CD14-positive monocyte (primary cell): ENCODE data around the gene ITPR2. TPM values are rescaled to one million over a fixed set of nuclear protein-coding genes. Genes with fewer than 3 reads are reported as not detected.

ENCODE experiments used
- DNase-seq, 3 donors: peaks; one replicate each; pipeline ENCODE4 v3.0.0-alpha.2; 2011 to 2022
- H2AFZ ChIP-seq: 2 replicates; pipeline ENCODE4 v1.6.0; 2012; ENCODE audit warnings: mild to moderate bottlenecking, low read depth, low read length, inconsistent platforms; ENCODE audit not compliant: insufficient read depth, poor library complexity, severe bottlenecking
- H3K27ac ChIP-seq, 2 donors: 1 replicate in 1 of 2; 2 replicates in 1 of 2; pipeline ENCODE4 v1.5.1; 2012 to 2013; ENCODE audit warnings: low read length in 2 of 2, control low read depth in 1 of 2, inconsistent platforms in 1 of 2, low read depth in 1 of 2, mild to moderate bottlenecking in 1 of 2
- H3K27me3 ChIP-seq, 2 donors: one replicate each; pipeline versions ENCODE4 v1.6.0 to v1.6.1; 2011 to 2013; ENCODE audit warnings: low read length in 2 of 2; ENCODE audit not compliant: control insufficient read depth in 2 of 2, insufficient read depth in 2 of 2
- H3K36me3 ChIP-seq, 2 donors: replicated peaks in 1 of 2; 1 replicate in 1 of 2; 2 replicates in 1 of 2; pipeline versions ENCODE4 v1.5.1 to v1.6.1; 2012 to 2013; ENCODE audit warnings: low read length in 2 of 2, control low read depth in 1 of 2, inconsistent platforms in 1 of 2, mild to moderate bottlenecking in 1 of 2; ENCODE audit not compliant: insufficient read depth in 2 of 2, control insufficient read depth in 1 of 2
- H3K4me1 ChIP-seq, 2 donors: 1 replicate in 1 of 2; 2 replicates in 1 of 2; pipeline versions ENCODE4 v1.5.1 to v1.6.1; 2012 to 2013; ENCODE audit warnings: low read length in 2 of 2, control low read depth in 1 of 2, inconsistent platforms in 1 of 2, mild to moderate bottlenecking in 1 of 2, moderate library complexity in 1 of 2; ENCODE audit not compliant: insufficient read depth in 2 of 2, control insufficient read depth in 1 of 2
- H3K4me2 ChIP-seq: replicated peaks from 2 replicates; pipeline ENCODE3; 2012; ENCODE audit warnings: low read length, moderate library complexity, mild to moderate bottlenecking; ENCODE audit not compliant: poor library complexity, severe bottlenecking; ENCODE audit errors: extremely low read depth
- H3K4me3 ChIP-seq, 3 experiments: fragments of 200-600 bp in 1 of 3; sonication (generic) in 1 of 3; replicated peaks in 1 of 3; 1 replicate in 2 of 3; 2 replicates in 1 of 3; pipeline ENCODE4 v1.5.1; 2011 to 2013; ENCODE audit warnings: low read length in 3 of 3, mild to moderate bottlenecking in 3 of 3, control low read depth in 2 of 3, low read depth in 2 of 3, inconsistent platforms in 1 of 3, moderate library complexity in 1 of 3
- H3K79me2 ChIP-seq: 2 replicates; pipeline ENCODE4 v1.6.0; 2012; ENCODE audit warnings: mild to moderate bottlenecking, control low read depth, inconsistent platforms, low read length, moderate library complexity; ENCODE audit not compliant: insufficient read depth
- H3K9ac ChIP-seq: 2 replicates; pipeline ENCODE4 v1.6.0; 2017; ENCODE audit warnings: low read length, mild to moderate bottlenecking; ENCODE audit not compliant: insufficient read depth, poor library complexity, severe bottlenecking
- H3K9me3 ChIP-seq, 2 donors: replicated peaks in 1 of 2; 1 replicate in 1 of 2; 2 replicates in 1 of 2; pipeline versions ENCODE4 v1.5.1 to v1.6.1; 2012 to 2013; ENCODE audit warnings: low read length in 2 of 2, control low read depth in 1 of 2; ENCODE audit not compliant: control insufficient read depth in 1 of 2, insufficient read depth in 1 of 2
- H4K20me1 ChIP-seq: 2 replicates; pipeline ENCODE4 v1.6.0; 2012; ENCODE audit warnings: mild to moderate bottlenecking, low read length, control low read depth, moderate library complexity; ENCODE audit not compliant: insufficient read depth
- H3K27ac Mint-ChIP-seq, 7 donors: one replicate each; pipeline ENCODE4 v1.8.0; 2020; ENCODE audit warnings: mild to moderate bottlenecking in 7 of 7, mixed read lengths in 7 of 7, moderate library complexity in 6 of 7, inconsistent platforms in 2 of 7
- H3K27me3 Mint-ChIP-seq, 3 donors: one replicate each; pipeline ENCODE4 v1.8.0; 2021 to 2022; ENCODE audit warnings: low read depth in 3 of 3, mild to moderate bottlenecking in 3 of 3, mixed read lengths in 3 of 3, moderate library complexity in 3 of 3, inconsistent platforms in 1 of 3
- H3K36me3 Mint-ChIP-seq, 2 donors: one replicate each; pipeline ENCODE4 v1.8.0; 2020; ENCODE audit warnings: mixed read lengths in 2 of 2, inconsistent platforms in 1 of 2, mild to moderate bottlenecking in 1 of 2
- H3K4me1 Mint-ChIP-seq: one replicate; pipeline ENCODE4 v1.8.0; 2020; ENCODE audit warnings: mild to moderate bottlenecking, mixed read lengths
- H3K4me3 Mint-ChIP-seq, 2 donors: one replicate each; pipeline ENCODE4 v1.8.0; 2020; ENCODE audit warnings: mild to moderate bottlenecking in 2 of 2, mixed read lengths in 2 of 2, moderate library complexity in 1 of 2
- H3K9me3 Mint-ChIP-seq, 7 donors: one replicate each; pipeline ENCODE4 v1.8.0; 2020 to 2022; ENCODE audit warnings: mixed read lengths in 7 of 7, mild to moderate bottlenecking in 6 of 7, moderate library complexity in 6 of 7, inconsistent platforms in 2 of 7
- whole genome bisulfite sequencing: methylation state at CpG from one replicate; pipeline ENCODE4 v1.1.5; 2013; ENCODE audit warnings: missing lambda C conversion rate; ENCODE audit not compliant: insufficient coverage; 5-methylcytosine and 5-hydroxymethylcytosine counted together
- intact Hi-C, 2 donors: fragments of 100-400 bp; cut with micrococcal nuclease; formaldehyde crosslinking; loops; one replicate each; pipeline versions ENCODE4 v1.15.0 to v1.15.1; 2023
- polyA plus RNA-seq, 3 donors: library from polyadenylated mRNA; depleted of rRNA in 1 of 3; unstranded in 2 of 3; stranded (reverse) in 1 of 3; fragments of 300-500 nt in 2 of 3; fragments of >200 nt in 1 of 3; fragmentation: Illumina TruSeq in 2 of 3; gene quantifications; 1 replicate in 2 of 3; 2 replicates in 1 of 3; pipeline ENCODE4 v1.2.3, GENCODE V29; 2012 to 2021
- TF ChIP-seq, protein P1 (sequence below): fragments of 200-600 bp; IDR thresholded peaks from one replicate; pipeline ENCODE4 v1.8.0; 2022; ENCODE audit warnings: antibody characterized with exemption, mild to moderate bottlenecking

The ITPR2 gene
- polyA plus RNA-seq, 3 donors: 2.7 to 6.4 (median 5.7) TPM

DNA sequence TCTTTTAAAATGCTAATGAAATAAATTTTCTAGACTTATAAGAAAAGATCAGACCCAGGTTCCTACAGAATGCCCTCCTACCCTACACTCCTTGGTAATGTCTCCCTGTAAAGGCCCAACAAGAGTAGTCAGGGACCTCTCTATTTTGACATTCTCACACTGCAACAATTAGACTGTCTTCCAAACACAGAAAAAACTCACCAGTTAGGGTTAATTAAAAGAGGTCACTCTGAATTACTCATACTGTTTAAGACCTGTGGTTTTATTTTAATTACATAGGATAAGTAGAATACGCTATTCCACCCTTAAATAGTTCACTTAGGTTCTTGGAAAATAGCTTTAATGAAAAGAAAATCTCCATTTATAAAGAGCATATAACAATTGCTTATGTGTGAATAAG is 142.4 kb downstream of the ITPR2 start:
- H3K9ac ChIP-seq: no peak overlapping the region
- WGBS: no CpG with 5 or more reads among the region's 1 CpG
- H3K4me3 Mint-ChIP-seq: no peak overlapping the region
- H3K27me3 ChIP-seq: no peaks in the 10 kb centered on the region
- no peaks in the 10 kb centered on the region for H4K20me1 ChIP-seq
- peaks cover 0 to 2% (median 0%) of the 10 kb centered on the region in 3 donors for H3K27me3 Mint-ChIP-seq
- intact Hi-C loops: no loop called here
- DNase-seq: no peak
- H3K4me1 ChIP-seq: no peaks in the 10 kb centered on the region
- H3K27ac Mint-ChIP-seq: no peak overlapping the region
- H3K9me3 ChIP-seq: no peaks in the 10 kb centered on the region
- no peak overlapping the region for H3K27ac ChIP-seq
- no peak overlapping the region for H3K4me2 ChIP-seq
- H3K9me3 Mint-ChIP-seq: peaks cover 0 to under 1% (median 0%) of the 10 kb centered on the region in 7 donors
- peaks cover 18 to 75% of the 10 kb centered on the region in 2 donors for H3K36me3 ChIP-seq
- H3K79me2 ChIP-seq: no peaks in the 10 kb centered on the region
- peaks cover 29 to 56% of the 10 kb centered on the region in 2 donors for H3K36me3 Mint-ChIP-seq
- no peak overlapping the region for H2AFZ ChIP-seq
- H3K4me3 ChIP-seq: no peak overlapping the region
- no peaks in the 10 kb centered on the region for H3K4me1 Mint-ChIP-seq
- TF ChIP-seq, protein P1, sequence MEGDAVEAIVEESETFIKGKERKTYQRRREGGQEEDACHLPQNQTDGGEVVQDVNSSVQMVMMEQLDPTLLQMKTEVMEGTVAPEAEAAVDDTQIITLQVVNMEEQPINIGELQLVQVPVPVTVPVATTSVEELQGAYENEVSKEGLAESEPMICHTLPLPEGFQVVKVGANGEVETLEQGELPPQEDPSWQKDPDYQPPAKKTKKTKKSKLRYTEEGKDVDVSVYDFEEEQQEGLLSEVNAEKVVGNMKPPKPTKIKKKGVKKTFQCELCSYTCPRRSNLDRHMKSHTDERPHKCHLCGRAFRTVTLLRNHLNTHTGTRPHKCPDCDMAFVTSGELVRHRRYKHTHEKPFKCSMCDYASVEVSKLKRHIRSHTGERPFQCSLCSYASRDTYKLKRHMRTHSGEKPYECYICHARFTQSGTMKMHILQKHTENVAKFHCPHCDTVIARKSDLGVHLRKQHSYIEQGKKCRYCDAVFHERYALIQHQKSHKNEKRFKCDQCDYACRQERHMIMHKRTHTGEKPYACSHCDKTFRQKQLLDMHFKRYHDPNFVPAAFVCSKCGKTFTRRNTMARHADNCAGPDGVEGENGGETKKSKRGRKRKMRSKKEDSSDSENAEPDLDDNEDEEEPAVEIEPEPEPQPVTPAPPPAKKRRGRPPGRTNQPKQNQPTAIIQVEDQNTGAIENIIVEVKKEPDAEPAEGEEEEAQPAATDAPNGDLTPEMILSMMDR: no peak

DNA sequence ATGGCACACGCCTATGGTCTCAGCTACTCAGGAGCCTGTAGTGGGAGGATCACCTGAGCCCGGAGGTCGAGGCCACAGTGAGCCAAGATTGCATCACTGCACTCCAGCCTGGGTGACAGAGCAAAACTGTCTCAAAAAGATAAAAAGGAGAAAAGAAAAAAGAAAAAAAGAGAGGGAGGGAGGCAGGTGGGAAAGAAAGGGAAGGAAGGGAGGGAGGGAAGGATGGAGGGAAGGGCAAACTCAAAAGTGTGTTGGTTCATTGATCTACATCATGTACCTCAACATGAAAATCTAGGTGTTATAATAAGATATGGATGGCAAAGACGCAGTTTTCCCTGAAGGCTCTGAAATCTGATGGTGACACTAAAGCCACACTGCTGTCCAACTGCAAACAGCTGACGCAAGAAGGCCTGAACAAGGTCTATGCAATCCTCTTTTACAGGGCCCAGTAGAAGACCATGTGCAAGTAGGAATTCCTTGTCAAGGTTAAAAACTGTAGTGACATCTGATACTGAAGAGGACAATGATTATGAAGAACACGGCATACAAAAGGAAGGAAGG is 143.6 kb downstream of the ITPR2 start:
- no peaks in the 10 kb centered on the region for H3K4me1 Mint-ChIP-seq
- intact Hi-C loops: no loop called here
- Histone ChIP-seq H3K4me1 (no peaks in the 10 kb centered on the region), H3K27me3 (no peaks in the 10 kb centered on the region), H4K20me1 (no peaks in the 10 kb centered on the region), H3K9me3 (no peaks in the 10 kb centered on the region), H3K36me3 (peaks cover 22 to 75% of the 10 kb centered on the region in 2 donors), H3K4me2 (no peak overlapping the region), H3K9ac (no peak overlapping the region), H2AFZ (no peak overlapping the region), H3K27ac (no peak overlapping the region), H3K79me2 (no peaks in the 10 kb centered on the region), H3K4me3 (no peak overlapping the region)
- H3K27ac Mint-ChIP-seq: no peak overlapping the region
- 100% methylated on average over 4 of the region's 6 CpGs for WGBS
- H3K36me3 Mint-ChIP-seq: peaks cover 27 to 60% of the 10 kb centered on the region in 2 donors
- TF ChIP-seq, protein P1: no peak
- peaks cover 0 to 2% (median 0%) of the 10 kb centered on the region in 7 donors for H3K9me3 Mint-ChIP-seq
- peaks cover 0 to 4% (median 0%) of the 10 kb centered on the region in 3 donors for H3K27me3 Mint-ChIP-seq
- H3K4me3 Mint-ChIP-seq: no peak overlapping the region
- DNase-seq: no peak
